HEK293 (cell line): ENCODE results near the gene NUB1.

Experiments used
- FEZF1 ChIP-seq: fragments of 450-650 bp; formaldehyde crosslinking; IDR thresholded peaks from 2 replicates; pipeline ENCODE4 v1.5.1; 2016; ENCODE audit warnings: missing biosample characterization, missing genetic modification characterization
- GLIS2 ChIP-seq: fragments of 450-650 bp; formaldehyde crosslinking; IDR thresholded peaks from 2 replicates; pipeline ENCODE4 v1.5.1; 2016; ENCODE audit warnings: missing biosample characterization, missing genetic modification characterization
- ZBTB44 ChIP-seq: fragments of 450-650 bp; IDR thresholded peaks from 2 replicates; pipeline ENCODE4 v1.5.1; 2018; ENCODE audit warnings: missing biosample characterization, mild to moderate bottlenecking, missing genetic modification characterization
- ZFP3 ChIP-seq: fragments of 450-650 bp; formaldehyde crosslinking; IDR thresholded peaks from 2 replicates; pipeline ENCODE4 v1.5.1; 2016; ENCODE audit warnings: low read depth, missing biosample characterization, missing genetic modification characterization
- ZNF133 ChIP-seq: fragments of 450-650 bp; formaldehyde crosslinking; IDR thresholded peaks from 2 replicates; pipeline ENCODE4 v1.5.1; 2016; ENCODE audit warnings: missing biosample characterization, missing genetic modification characterization
- ZNF138 ChIP-seq: fragments of 450-650 bp; formaldehyde crosslinking; IDR thresholded peaks from 2 replicates; pipeline ENCODE4 v1.5.1; 2016; ENCODE audit warnings: missing biosample characterization, missing genetic modification characterization, borderline replicate concordance
- ZNF155 ChIP-seq: fragments of 450-650 bp; formaldehyde crosslinking; IDR thresholded peaks from 2 replicates; pipeline ENCODE4 v1.5.1; 2016; ENCODE audit warnings: missing biosample characterization, missing genetic modification characterization
- ZNF23 ChIP-seq: fragments of 450-650 bp; formaldehyde crosslinking; IDR thresholded peaks from 2 replicates; pipeline ENCODE4 v1.5.1; 2016; ENCODE audit warnings: missing biosample characterization, missing genetic modification characterization, borderline replicate concordance
- ZNF274 ChIP-seq, 2 experiments: fragments of 200-500 bp in 1 of 2; fragments of 450-650 bp in 1 of 2; sonication (Bioruptor generic) in 1 of 2; formaldehyde crosslinking in 1 of 2; IDR thresholded peaks; 2 replicates each; pipeline versions ENCODE4 v1.5.1 to v1.6.1; 2014 to 2016; ENCODE audit warnings: borderline replicate concordance in 1 of 2, inconsistent platforms in 1 of 2, low read length in 1 of 2, missing biosample characterization in 1 of 2, missing genetic modification characterization in 1 of 2
- ZNF302 ChIP-seq: fragments of 450-650 bp; formaldehyde crosslinking; IDR thresholded peaks from 2 replicates; pipeline ENCODE4 v1.5.1; 2016; ENCODE audit warnings: missing biosample characterization, missing genetic modification characterization, low read depth
- ZNF354C ChIP-seq: fragments of 450-650 bp; formaldehyde crosslinking; IDR thresholded peaks from 2 replicates; pipeline ENCODE4 v1.5.1; 2016; ENCODE audit warnings: missing biosample characterization, missing genetic modification characterization, low read depth, borderline replicate concordance
- ZNF391 ChIP-seq: fragments of 450-650 bp; formaldehyde crosslinking; IDR thresholded peaks from 2 replicates; pipeline ENCODE4 v1.5.1; 2016; ENCODE audit warnings: low read depth, missing biosample characterization, missing genetic modification characterization, borderline replicate concordance
- ZNF433 ChIP-seq: fragments of 450-650 bp; formaldehyde crosslinking; IDR thresholded peaks from 2 replicates; pipeline ENCODE4 v1.5.1; 2016; ENCODE audit warnings: missing biosample characterization, missing genetic modification characterization, low read depth
- ZNF473 ChIP-seq: fragments of 450-650 bp; formaldehyde crosslinking; IDR thresholded peaks from 2 replicates; pipeline ENCODE4 v1.5.1; 2017; ENCODE audit warnings: missing biosample characterization, missing genetic modification characterization
- ZNF510 ChIP-seq: fragments of 450-650 bp; formaldehyde crosslinking; IDR thresholded peaks from 2 replicates; pipeline ENCODE4 v1.5.1; 2018; ENCODE audit warnings: mild to moderate bottlenecking, missing genetic modification characterization, missing biosample characterization; ENCODE audit not compliant: insufficient replicate concordance
- ZNF544 ChIP-seq: fragments of 450-650 bp; formaldehyde crosslinking; IDR thresholded peaks from 2 replicates; pipeline ENCODE4 v1.5.0; 2017; ENCODE audit warnings: missing biosample characterization, missing genetic modification characterization
- ZNF571 ChIP-seq: fragments of 450-650 bp; formaldehyde crosslinking; IDR thresholded peaks from 2 replicates; pipeline ENCODE4 v1.5.0; 2017; ENCODE audit warnings: missing biosample characterization, missing genetic modification characterization
- ZNF623 ChIP-seq: fragments of 450-650 bp; formaldehyde crosslinking; IDR thresholded peaks from 2 replicates; pipeline ENCODE4 v1.5.1; 2016; ENCODE audit warnings: missing biosample characterization, missing genetic modification characterization
- ZSCAN4 ChIP-seq: fragments of 450-650 bp; formaldehyde crosslinking; IDR thresholded peaks from 2 replicates; pipeline ENCODE4 v1.5.1; 2017; ENCODE audit warnings: missing biosample characterization, missing genetic modification characterization
- TF ChIP-seq, protein P1 (sequence below): fragments of 450-650 bp; formaldehyde crosslinking; IDR thresholded peaks from 2 replicates; pipeline ENCODE4 v1.5.1; 2016; ENCODE audit warnings: missing biosample characterization, missing genetic modification characterization
- TF ChIP-seq, protein P2 (sequence below): fragments of 450-650 bp; formaldehyde crosslinking; IDR thresholded peaks from 2 replicates; pipeline ENCODE4 v1.5.1; 2016; ENCODE audit warnings: missing biosample characterization, missing genetic modification characterization
- TF ChIP-seq, protein P3 (sequence below): fragments of 450-650 bp; formaldehyde crosslinking; IDR thresholded peaks from 2 replicates; pipeline ENCODE4 v1.5.1; 2016; ENCODE audit warnings: missing biosample characterization, missing genetic modification characterization
- TF ChIP-seq, protein P4 (sequence below): fragments of 450-650 bp; formaldehyde crosslinking; IDR thresholded peaks from 2 replicates; pipeline ENCODE4 v1.5.1; 2016; ENCODE audit warnings: missing biosample characterization, missing genetic modification characterization
- TF ChIP-seq, protein P5 (sequence below): fragments of 450-650 bp; formaldehyde crosslinking; IDR thresholded peaks from 2 replicates; pipeline ENCODE4 v1.5.0; 2017; ENCODE audit warnings: missing biosample characterization, missing genetic modification characterization, borderline replicate concordance

Gene NUB1

DNA sequence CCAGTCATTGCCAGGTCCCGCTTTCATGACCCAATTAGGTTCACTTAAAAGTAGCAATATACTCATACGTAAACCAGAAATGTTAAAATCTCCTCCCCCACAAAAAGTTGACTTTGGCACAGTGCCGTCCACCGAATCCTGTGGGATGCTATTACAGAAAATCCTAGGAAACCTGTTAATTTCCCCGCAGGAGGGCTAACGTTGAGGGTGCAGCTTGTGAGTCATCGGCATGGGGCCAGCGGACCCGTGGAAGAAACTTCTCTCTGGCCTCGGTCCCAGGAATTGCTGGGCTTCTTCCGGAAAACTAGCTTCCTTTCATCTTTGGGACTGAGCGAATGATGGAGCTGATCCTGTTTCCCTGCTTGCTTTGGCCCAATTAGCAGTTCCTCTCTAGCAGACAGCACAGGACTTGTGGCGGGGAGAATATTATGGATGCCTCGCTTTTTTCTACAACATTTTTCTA, 84.9 kb downstream of the NUB1 start (continued):
- TF ChIP-seq ZNF274 (IDR thresholded peaks at IDR 0.05; ENCODE audit: low read length) (no peak), ZNF274 (tag by site-specific recombination; IDR thresholded peaks at IDR 0.05; ENCODE audit: borderline replicate concordance) (no peak), ZNF510 (tag by site-specific recombination) (no peak), ZNF354C (tag by site-specific recombination) (no peak), ZNF433 (no peak), ZBTB44 (peak; percentile 91), ZNF473 (tag by site-specific recombination) (no peak), ZNF623 (tag by site-specific recombination) (no peak), GLIS2 (tag by site-specific recombination) (no peak), ZNF23 (no peak), ZNF571 (tag by site-specific recombination) (no peak), ZNF544 (tag by site-specific recombination) (no peak), ZFP3 (tag by site-specific recombination) (no peak), ZNF138 (tag by site-specific recombination) (no peak), ZNF133 (tag by site-specific recombination) (no peak), FEZF1 (tag by site-specific recombination) (peak; percentile 81), ZNF391 (tag by site-specific recombination) (0 out of 2 replicates have a peak, but pooled peaks have one; percentile 35), ZNF302 (no peak), ZSCAN4 (tag by site-specific recombination) (no peak), ZNF155 (no peak)
- TF ChIP-seq, protein P1, sequence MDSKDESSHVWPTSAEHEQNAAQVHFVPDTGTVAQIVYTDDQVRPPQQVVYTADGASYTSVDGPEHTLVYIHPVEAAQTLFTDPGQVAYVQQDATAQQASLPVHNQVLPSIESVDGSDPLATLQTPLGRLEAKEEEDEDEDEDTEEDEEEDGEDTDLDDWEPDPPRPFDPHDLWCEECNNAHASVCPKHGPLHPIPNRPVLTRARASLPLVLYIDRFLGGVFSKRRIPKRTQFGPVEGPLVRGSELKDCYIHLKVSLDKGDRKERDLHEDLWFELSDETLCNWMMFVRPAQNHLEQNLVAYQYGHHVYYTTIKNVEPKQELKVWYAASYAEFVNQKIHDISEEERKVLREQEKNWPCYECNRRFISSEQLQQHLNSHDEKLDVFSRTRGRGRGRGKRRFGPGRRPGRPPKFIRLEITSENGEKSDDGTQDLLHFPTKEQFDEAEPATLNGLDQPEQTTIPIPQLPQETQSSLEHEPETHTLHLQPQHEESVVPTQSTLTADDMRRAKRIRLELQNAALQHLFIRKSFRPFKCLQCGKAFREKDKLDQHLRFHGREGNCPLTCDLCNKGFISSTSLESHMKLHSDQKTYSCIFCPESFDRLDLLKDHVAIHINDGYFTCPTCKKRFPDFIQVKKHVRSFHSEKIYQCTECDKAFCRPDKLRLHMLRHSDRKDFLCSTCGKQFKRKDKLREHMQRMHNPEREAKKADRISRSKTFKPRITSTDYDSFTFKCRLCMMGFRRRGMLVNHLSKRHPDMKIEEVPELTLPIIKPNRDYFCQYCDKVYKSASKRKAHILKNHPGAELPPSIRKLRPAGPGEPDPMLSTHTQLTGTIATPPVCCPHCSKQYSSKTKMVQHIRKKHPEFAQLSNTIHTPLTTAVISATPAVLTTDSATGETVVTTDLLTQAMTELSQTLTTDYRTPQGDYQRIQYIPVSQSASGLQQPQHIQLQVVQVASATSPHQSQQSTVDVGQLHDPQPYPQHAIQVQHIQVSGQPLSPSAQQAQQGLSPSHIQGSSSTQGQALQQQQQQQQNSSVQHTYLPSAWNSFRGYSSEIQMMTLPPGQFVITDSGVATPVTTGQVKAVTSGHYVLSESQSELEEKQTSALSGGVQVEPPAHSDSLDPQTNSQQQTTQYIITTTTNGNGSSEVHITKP (tag by site-specific recombination): peak; percentile 95
- TF ChIP-seq, protein P2, sequence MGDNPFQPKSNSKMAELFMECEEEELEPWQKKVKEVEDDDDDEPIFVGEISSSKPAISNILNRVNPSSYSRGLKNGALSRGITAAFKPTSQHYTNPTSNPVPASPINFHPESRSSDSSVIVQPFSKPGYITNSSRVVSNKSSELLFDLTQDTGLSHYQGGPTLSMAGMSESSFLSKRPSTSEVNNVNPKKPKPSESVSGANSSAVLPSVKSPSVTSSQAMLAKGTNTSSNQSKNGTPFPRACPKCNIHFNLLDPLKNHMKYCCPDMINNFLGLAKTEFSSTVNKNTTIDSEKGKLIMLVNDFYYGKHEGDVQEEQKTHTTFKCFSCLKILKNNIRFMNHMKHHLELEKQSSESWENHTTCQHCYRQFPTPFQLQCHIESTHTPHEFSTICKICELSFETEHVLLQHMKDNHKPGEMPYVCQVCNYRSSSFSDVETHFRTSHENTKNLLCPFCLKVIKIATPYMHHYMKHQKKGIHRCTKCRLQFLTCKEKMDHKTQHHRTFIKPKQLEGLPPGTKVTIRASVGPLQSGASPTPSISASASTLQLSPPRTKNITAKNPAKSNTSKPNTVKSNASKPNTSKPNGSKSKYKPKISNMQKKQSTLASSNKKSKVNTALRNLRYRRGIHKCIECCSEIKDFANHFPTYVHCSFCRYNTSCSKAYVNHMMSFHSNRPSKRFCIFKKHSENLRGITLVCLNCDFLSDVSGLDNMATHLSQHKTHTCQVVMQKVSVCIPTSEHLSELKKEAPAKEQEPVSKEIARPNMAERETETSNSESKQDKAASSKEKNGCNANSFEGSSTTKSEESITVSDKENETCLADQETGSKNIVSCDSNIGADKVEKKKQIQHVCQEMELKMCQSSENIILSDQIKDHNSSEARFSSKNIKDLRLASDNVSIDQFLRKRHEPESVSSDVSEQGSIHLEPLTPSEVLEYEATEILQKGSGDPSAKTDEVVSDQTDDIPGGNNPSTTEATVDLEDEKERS (tag by site-specific recombination): 0 out of 2 replicates have a peak, but pooled peaks have one; percentile 4
- TF ChIP-seq, protein P3, sequence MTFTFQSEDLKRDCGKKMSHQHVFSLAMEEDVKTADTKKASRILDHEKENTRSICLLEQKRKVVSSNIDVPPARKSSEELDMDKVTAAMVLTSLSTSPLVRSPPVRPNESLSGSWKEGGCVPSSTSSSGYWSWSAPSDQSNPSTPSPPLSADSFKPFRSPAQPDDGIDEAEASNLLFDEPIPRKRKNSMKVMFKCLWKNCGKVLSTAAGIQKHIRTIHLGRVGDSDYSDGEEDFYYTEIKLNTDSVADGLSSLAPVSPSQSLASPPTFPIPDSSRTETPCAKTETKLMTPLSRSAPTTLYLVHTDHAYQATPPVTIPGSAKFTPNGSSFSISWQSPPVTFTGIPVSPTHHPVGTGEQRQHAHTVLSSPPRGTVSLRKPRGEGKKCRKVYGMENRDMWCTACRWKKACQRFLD (tag by site-specific recombination): no peak
- TF ChIP-seq, protein P4, sequence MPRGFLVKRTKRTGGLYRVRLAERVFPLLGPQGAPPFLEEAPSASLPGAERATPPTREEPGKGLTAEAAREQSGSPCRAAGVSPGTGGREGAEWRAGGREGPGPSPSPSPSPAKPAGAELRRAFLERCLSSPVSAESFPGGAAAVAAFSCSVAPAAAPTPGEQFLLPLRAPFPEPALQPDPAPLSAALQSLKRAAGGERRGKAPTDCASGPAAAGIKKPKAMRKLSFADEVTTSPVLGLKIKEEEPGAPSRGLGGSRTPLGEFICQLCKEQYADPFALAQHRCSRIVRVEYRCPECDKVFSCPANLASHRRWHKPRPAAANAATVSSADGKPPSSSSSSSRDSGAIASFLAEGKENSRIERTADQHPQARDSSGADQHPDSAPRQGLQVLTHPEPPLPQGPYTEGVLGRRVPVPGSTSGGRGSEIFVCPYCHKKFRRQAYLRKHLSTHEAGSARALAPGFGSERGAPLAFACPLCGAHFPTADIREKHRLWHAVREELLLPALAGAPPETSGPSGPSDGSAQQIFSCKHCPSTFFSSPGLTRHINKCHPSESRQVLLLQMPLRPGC (tag by site-specific recombination): peak; percentile 92
- TF ChIP-seq, protein P5, sequence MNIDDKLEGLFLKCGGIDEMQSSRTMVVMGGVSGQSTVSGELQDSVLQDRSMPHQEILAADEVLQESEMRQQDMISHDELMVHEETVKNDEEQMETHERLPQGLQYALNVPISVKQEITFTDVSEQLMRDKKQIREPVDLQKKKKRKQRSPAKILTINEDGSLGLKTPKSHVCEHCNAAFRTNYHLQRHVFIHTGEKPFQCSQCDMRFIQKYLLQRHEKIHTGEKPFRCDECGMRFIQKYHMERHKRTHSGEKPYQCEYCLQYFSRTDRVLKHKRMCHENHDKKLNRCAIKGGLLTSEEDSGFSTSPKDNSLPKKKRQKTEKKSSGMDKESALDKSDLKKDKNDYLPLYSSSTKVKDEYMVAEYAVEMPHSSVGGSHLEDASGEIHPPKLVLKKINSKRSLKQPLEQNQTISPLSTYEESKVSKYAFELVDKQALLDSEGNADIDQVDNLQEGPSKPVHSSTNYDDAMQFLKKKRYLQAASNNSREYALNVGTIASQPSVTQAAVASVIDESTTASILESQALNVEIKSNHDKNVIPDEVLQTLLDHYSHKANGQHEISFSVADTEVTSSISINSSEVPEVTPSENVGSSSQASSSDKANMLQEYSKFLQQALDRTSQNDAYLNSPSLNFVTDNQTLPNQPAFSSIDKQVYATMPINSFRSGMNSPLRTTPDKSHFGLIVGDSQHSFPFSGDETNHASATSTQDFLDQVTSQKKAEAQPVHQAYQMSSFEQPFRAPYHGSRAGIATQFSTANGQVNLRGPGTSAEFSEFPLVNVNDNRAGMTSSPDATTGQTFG (tag by site-specific recombination): no peak
